ENCODE data around the gene FLNB.

GRCh38 chr3:58010562-58010961, 2.3 kb downstream of the FLNB start:
- TF ChIP-seq POLR2A (IDR thresholded peaks at IDR 0.05) (no peak), CTCF (IDR thresholded peaks at IDR 0.05) (no peak), POLR2AphosphoS5 (IDR thresholded peaks at IDR 0.05) (no peak)
